ENCODE data around the gene FGGY.
A peak's percentile ranks its signal among the peaks of the same experiment; 100 is the strongest.

Gene FGGY

DNA sequence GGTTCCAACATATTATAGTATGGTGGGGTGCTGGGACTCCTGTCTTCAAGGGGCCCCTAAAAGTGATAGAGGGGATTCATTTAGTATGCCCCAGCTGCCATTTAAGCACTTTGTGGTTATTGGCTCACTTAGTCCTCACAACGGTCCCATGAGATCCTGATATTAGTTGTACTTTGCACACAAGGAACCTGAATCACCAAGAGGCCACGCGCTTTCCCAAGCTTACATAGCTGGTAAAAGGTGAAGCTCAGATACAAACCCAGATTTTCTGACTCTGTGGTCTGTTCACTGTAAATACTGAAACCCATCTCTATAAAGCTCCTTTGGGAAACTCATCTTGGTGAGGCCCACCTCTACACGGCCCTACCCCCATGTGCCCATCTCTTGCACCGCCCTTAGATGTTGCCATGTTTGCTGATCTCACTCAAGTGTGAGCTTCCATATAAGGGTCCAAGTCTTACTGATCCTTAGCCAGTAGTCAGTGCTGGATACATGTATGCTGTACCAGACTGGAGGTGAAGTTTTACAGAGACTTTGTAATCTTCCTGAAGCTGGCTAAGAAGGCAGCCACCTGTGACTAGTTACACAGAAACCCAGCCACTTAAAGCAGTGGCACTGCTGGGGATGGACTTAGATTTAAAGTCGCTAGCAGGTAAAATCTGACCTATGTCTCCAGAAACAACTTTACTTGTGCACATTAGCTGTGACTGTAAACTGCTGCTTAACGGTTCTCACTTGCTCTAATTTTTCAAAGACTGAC, 393.5 kb downstream of the FGGY start:
- Mint-ChIP-seq H3K36me3 (peaks cover 0 to 4% of the 10 kb centered on the region in 2 donors), H3K4me3 (no peak overlapping the region), H3K4me1 (peaks cover 8 to 13% of the 10 kb centered on the region in 2 donors), H3K9me3 (peaks cover 0 to 2% of the 10 kb centered on the region in 2 donors), H3K27me3 (no peaks in the 10 kb centered on the region), H3K27ac (no peak overlapping the region)
- no peak for DNase-seq
- ATAC-seq (replicated peaks) = no peak

DNA sequence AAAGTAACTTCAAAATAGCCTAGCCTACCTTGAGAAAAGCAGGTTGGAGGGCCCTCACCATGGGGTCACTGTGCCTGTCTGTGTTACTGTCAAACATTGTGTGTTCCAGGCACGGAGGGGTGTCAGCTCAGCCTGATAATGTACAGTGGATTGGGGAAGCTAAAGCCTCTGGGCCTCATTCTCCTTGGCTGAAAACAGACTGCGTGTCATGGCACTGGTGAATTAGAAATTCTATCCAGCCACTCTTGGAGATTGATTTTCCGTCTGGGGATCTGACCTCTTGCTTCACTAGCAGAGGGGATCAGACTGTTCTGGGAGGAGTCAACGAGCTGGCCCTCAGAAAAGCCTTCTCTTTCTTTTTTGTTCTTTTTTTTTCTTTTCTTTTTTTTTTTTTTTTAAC, 394.4 kb downstream of the FGGY start:
- Mint-ChIP-seq H3K4me3 (no peak overlapping the region), H3K36me3 (peaks cover 0 to 4% of the 10 kb centered on the region in 2 donors), H3K27me3 (no peaks in the 10 kb centered on the region), H3K4me1 (peaks cover 8 to 15% of the 10 kb centered on the region in 2 donors), H3K27ac (no peak overlapping the region), H3K9me3 (peaks cover 0 to 2% of the 10 kb centered on the region in 2 donors)
- ATAC-seq (replicated peaks) (no peak), DNase-seq (no peak)

DNA sequence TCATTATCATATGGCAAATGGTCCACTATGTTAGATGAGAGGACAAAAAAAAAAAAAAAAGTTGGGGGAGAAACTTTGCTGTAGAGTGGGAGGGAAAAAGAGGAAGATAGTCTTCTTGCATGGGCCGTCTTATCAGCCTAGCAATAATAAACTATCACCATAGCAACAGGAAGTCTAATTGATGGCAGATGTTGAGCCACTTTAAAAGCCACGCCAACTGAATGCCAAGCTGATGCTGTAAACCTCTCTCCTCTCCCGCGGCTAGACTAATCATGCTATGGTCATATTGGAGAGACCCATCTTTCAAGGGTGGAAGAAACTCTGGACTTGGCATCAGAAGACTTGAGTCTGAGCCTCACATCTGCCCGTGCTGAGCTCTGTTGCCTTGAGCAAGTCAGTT, 395.7 kb downstream of the FGGY start:
- Mint-ChIP-seq H3K27me3 (no peaks in the 10 kb centered on the region), H3K9me3 (peaks cover 0 to 2% of the 10 kb centered on the region in 2 donors), H3K4me1 (peaks cover 18 to 28% of the 10 kb centered on the region in 2 donors), H3K4me3 (no peak overlapping the region), H3K27ac (peak overlapping the region; percentile 56), H3K36me3 (peaks cover 0 to 4% of the 10 kb centered on the region in 2 donors)
- DNase-seq (peak; percentile 8), ATAC-seq (replicated peaks) (peak; percentile 69 to 78)

DNA sequence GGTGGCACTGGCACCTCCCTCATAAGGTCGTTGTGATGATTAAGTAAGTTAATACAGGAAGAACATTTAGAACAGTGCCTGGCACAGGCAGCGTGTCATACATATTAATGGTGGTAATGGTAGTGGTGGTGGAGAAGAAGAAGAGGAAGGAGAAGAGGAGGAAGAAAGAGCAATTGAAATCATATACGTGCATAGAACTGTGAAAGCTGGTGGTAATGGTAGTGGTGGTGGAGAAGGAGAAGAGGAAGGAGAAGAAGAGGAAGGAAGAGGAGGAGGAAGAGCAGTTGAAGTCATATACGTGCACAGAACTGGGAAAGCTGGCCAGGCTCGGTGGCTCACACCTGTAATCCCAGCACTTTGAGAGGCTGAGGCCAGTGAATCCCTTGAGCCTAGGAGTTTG, 396.5 kb downstream of the FGGY start:
- DNase-seq (no peak), ATAC-seq (replicated peaks) (no peak)
- H3K4me3 Mint-ChIP-seq = no peak overlapping the region
- H3K27me3 Mint-ChIP-seq = no peaks in the 10 kb centered on the region
- peaks cover 0 to 4% of the 10 kb centered on the region in 2 donors for H3K36me3 Mint-ChIP-seq
- H3K9me3 Mint-ChIP-seq = peaks cover 0 to 2% of the 10 kb centered on the region in 2 donors
- peak overlapping the region; percentile 27 for H3K27ac Mint-ChIP-seq
- peaks cover 24 to 36% of the 10 kb centered on the region in 2 donors for H3K4me1 Mint-ChIP-seq

DNA sequence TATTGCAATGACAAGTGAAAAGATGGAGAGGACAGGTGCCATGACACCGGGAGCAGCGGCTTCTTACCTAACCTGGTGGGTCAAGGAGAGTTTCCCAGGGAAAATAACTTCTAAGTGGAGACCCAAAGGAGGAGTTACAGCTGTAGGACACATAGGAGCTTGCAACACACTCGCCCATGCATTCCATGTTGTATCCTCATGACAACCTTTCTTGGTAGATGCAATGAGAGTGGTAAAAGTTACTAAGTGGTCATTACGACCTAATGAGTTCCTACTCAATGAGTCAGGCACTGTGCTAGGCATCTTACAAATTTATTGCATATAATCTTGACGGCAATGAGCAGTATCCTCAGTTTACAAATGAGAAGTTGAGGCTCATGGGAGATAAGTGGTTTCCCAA, 398.4 kb downstream of the FGGY start:
- Mint-ChIP-seq H3K4me1 (peaks cover 30 to 46% of the 10 kb centered on the region in 2 donors), H3K27ac (no peak overlapping the region), H3K4me3 (no peak overlapping the region), H3K36me3 (peaks cover 0 to 4% of the 10 kb centered on the region in 2 donors), H3K27me3 (no peaks in the 10 kb centered on the region), H3K9me3 (peaks cover 0 to 2% of the 10 kb centered on the region in 2 donors)
- no peak for ATAC-seq (replicated peaks)
- DNase-seq = no peak

DNA sequence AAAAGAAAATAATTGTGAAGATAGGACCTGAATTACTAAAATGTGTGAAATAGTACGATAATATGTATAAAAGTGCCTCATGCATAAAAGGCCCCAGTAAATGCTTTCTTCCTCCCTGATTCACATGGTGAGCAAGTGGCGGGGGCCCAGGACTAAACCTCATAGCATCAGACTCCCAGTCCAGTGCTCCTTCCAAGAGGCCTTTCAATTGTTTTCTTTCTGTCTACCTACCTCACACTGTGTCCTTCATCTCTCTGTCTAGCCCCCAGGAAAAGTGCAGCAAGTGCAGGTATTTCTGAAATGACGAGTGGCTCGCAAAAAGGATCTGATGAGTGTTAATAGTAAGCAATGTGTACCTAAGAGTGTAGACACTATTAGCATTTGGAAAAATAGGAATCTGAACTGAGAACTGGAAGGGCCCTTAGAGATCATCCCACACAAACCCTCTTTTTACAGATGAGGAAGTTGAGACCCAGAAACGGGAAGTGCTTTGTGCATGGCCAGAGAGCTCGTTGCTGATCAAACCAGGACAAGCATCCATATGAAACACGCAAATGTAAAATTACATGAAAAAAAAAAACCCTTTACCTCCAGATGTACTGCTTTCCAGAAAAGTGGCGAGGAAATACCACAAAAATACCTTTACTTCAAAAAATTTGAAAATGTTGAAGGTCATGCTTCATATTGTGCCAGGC, 399.7 kb downstream of the FGGY start:
- Mint-ChIP-seq H3K27ac (peak overlapping the region; percentile 68), H3K4me1 (peaks cover 30 to 46% of the 10 kb centered on the region in 2 donors), H3K27me3 (no peaks in the 10 kb centered on the region), H3K4me3 (peak overlapping the region; percentile 37 to 76), H3K9me3 (peaks cover 0 to 2% of the 10 kb centered on the region in 2 donors), H3K36me3 (peaks cover 6 to 7% of the 10 kb centered on the region in 2 donors)
- ATAC-seq (replicated peaks) (peak; percentile 81 to 82), DNase-seq (peak; percentile 17)

DNA sequence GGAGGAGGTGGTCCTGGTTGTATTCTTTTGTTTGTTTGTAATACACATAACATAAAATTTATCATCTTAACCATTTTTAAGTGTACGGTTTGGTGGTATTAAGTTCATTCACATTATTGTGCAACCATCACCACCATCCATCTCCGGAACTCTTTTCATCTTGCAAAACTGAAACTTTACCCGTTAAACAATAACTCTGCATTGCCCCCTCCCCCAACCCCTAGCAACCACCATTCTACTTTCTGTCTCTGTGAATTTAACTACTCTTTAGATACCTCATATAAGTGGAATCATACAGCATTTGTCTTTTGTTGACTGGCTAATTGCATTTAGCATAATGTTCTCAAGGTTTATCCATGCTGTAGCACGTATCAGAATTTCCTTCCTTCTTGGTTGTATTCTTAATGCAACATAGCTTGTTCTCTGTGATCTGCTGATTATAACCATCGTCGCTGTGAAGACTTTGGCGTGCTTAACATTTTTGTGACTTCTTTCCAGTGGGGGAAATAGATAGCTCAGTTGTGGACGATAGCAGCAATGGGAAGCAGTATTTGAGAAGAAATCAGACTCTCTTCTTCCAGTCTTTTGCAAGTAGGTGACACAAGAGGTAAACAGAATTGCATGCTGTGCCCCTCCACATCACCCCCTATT, 400.4 kb downstream of the FGGY start:
- no peaks in the 10 kb centered on the region for H3K27me3 Mint-ChIP-seq
- H3K27ac Mint-ChIP-seq = peak overlapping the region; percentile 27
- H3K4me3 Mint-ChIP-seq = peak overlapping the region; percentile 74 to 76
- peaks cover 6 to 7% of the 10 kb centered on the region in 2 donors for H3K36me3 Mint-ChIP-seq
- H3K9me3 Mint-ChIP-seq = peaks cover 0 to 2% of the 10 kb centered on the region in 2 donors
- DNase-seq (no peak), ATAC-seq (replicated peaks) (peak; percentile 58 to 71)
- H3K4me1 Mint-ChIP-seq = peaks cover 30 to 45% of the 10 kb centered on the region in 2 donors

DNA sequence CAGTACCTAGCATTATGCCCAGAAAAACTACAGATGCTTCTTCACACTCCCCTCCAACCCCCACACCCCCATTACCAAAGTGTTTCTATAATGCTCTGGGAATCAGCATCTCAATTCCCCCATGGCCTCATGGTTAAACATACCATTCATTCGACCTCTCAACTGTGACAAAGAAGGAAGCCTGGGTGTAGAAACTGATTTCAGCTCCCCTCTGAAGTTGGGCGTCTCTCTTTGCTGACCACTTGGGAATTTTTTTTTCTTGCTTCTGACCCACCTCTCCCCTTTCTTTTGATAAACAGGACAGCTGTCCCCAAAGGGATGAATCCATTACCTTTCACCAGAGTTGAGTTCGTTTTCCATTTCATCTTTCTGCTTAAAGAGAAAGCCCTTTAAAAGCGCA, 401.5 kb downstream of the FGGY start:
- Mint-ChIP-seq H3K4me3 (peak overlapping the region; percentile 22 to 37), H3K27ac (no peak overlapping the region), H3K9me3 (peaks cover 0 to under 1% of the 10 kb centered on the region in 2 donors), H3K27me3 (no peaks in the 10 kb centered on the region), H3K4me1 (peaks cover 23 to 36% of the 10 kb centered on the region in 2 donors), H3K36me3 (peaks cover 5 to 6% of the 10 kb centered on the region in 2 donors)
- ATAC-seq (replicated peaks) = no peak
- DNase-seq = no peak

DNA sequence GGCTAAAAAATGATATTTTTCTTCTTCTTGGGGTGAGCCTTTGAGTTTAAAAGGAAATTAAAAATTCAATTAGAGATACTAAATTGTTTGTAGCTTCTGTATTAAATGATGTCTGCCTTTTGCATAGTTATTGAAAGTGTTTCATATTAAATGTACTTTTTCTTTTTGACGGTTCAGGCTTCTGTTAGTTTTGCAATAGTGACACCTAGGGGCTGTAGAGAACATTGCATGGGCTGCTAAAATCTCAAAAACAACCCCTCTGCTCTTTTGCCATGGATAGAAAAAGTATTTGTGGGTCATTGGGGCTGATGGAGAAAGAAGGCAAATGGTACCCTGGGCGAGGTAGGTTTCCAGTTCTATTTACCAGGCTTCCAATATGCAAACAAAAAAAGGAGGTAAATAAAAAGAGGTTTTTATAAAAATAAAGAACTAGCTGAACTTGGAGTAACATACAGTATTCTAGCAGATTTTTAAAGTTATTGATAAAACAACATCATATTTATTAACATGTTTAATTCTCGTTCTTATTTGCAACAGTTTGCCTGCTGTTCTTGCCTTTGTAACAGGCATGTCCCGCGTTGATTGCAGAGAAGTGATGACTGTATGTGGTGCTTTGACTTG, 402.4 kb downstream of the FGGY start:
- H3K36me3 Mint-ChIP-seq = peaks cover 3 to 6% of the 10 kb centered on the region in 2 donors
- H3K4me3 Mint-ChIP-seq = no peak overlapping the region
- H3K27me3 Mint-ChIP-seq = no peaks in the 10 kb centered on the region
- H3K27ac Mint-ChIP-seq = no peak overlapping the region
- ATAC-seq (replicated peaks) (no peak), DNase-seq (peak; percentile 8)
- peaks cover 22 to 33% of the 10 kb centered on the region in 2 donors for H3K4me1 Mint-ChIP-seq
- no peaks in the 10 kb centered on the region for H3K9me3 Mint-ChIP-seq

DNA sequence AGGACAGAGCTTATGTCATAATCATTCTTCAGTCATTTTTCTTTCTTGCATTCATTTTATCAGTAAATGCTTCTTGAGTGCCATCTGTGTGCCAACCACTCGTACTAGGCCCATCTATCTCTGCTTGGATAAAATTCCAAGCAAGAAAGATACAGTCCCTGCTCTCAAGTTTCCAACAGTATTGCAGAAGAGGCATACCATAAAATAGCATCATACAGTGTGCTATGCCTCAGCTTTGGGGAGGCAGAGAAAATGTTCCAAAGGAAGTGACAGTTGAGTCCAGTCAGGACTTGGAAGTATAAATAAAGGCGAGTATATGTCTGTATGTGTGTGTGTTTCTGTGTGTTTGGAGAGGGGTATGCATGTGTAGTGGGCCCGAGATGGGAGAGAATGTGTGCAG, 404.5 kb downstream of the FGGY start:
- H3K4me3 Mint-ChIP-seq = no peak overlapping the region
- DNase-seq (no peak), ATAC-seq (replicated peaks) (no peak)
- H3K36me3 Mint-ChIP-seq = peaks cover 3 to 8% of the 10 kb centered on the region in 2 donors
- peaks cover 21 to 30% of the 10 kb centered on the region in 2 donors for H3K4me1 Mint-ChIP-seq
- H3K27ac Mint-ChIP-seq = no peak overlapping the region
- H3K9me3 Mint-ChIP-seq = no peaks in the 10 kb centered on the region
- no peaks in the 10 kb centered on the region for H3K27me3 Mint-ChIP-seq

DNA sequence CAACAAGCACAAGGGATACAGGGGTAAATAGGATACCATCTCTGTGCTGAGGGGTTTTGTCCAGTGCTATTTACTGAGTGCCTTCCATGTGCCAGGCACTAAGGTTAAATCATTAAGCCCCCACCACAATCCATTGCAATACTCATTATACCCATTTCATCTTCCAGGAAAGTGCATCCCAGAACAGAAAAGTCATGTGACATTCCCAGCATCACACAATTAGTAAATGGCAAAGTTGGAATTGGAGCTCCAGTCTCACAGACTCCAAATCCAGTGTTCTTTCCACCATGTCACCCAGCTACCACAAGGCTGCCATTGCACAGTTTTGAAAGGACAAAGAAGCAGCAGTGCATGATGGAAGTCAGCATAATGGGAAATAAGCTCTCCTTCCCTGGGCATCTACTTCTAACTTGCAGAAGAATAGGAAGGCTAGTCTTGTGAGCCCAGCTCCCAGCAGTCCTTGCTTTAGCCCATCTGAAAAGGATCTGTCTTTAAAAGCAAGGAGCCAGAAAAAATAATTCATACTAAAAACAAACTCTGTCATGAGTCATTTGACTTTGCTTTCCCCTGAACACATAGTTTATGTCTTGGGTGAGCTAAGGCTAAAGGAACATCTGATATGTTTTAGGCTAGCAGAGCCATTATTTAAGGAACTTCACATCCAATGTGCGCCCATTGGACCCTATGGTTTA, 406.5 kb downstream of the FGGY start:
- DNase-seq (no peak), ATAC-seq (replicated peaks) (no peak)
- H3K9me3 Mint-ChIP-seq = no peaks in the 10 kb centered on the region
- H3K4me3 Mint-ChIP-seq = no peak overlapping the region
- peaks cover 4 to 10% of the 10 kb centered on the region in 2 donors for H3K36me3 Mint-ChIP-seq
- no peaks in the 10 kb centered on the region for H3K27me3 Mint-ChIP-seq
- H3K27ac Mint-ChIP-seq = no peak overlapping the region
- peaks cover 6 to 10% of the 10 kb centered on the region in 2 donors for H3K4me1 Mint-ChIP-seq

DNA sequence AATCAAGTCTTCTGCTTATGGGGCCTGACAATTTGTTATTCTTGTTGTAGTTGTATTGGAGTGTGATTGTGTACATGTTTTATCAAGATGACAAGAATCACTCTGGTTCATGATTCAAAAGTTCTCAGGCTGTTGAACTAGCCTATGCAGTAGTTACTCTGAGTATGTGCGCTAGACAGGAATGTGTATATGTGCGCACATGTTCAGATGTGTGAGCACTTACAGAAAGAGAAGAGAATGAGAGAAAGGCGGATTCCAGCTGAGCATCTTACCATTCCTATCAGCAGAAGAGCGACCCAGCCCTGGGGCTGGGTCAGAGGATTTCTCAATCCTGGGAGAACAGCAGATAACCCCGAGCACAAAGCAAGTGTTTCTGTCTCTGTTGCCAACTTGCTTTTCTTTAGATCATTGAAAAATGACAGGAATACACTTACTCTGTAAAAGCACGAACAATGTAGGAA, 407.1 kb downstream of the FGGY start:
- Mint-ChIP-seq H3K27me3 (no peaks in the 10 kb centered on the region), H3K9me3 (no peaks in the 10 kb centered on the region), H3K4me3 (no peak overlapping the region), H3K27ac (no peak overlapping the region), H3K4me1 (peaks cover 3 to 4% of the 10 kb centered on the region in 2 donors), H3K36me3 (peaks cover 7 to 11% of the 10 kb centered on the region in 2 donors)
- DNase-seq (no peak), ATAC-seq (replicated peaks) (no peak)

DNA sequence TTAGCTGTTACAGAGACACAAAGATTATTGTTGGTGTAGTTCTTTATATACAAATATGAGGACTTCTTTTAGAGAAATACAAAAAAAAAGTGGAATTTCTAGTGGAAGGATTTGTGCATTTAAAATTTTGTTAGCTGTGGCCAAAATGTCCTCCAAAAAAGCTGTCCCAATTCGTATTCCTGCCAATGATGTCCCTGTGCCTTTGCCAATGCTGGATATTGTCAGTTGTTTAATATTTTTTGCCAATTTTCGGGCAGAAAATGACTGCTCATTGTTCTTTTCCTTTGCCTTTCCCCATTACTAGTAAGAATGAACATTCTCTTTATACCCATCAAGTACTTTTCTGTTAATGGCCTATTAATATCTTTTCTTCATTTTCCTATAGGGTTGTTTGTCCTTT, 407.8 kb downstream of the FGGY start:
- DNase-seq = no peak
- H3K27me3 Mint-ChIP-seq = no peaks in the 10 kb centered on the region
- no peak overlapping the region for H3K27ac Mint-ChIP-seq
- peaks cover 12 to 17% of the 10 kb centered on the region in 2 donors for H3K36me3 Mint-ChIP-seq
- peaks cover 0 to under 1% of the 10 kb centered on the region in 2 donors for H3K9me3 Mint-ChIP-seq
- no peaks in the 10 kb centered on the region for H3K4me1 Mint-ChIP-seq
- no peak overlapping the region for H3K4me3 Mint-ChIP-seq
- ATAC-seq (replicated peaks) = no peak

Data from stimulated activated naive B cell treated with anti-CD40 and anti-IgM and Interleukin-4, amounts not matched to agents 10 μg/mL and 1 μg/mL and 100 μg/mL, for 72 hours (primary cell).